Measurements from ENCODE around the gene KRT78. TPM values are rescaled to one million over a fixed set of nuclear protein-coding genes. Genes with fewer than 3 reads are reported as not detected.

Gene KRT78
- total and polyA plus RNA-seq, 8 donors: 0.73 to 98.0 (median 0.76) TPM; not detected in 5

DNA sequence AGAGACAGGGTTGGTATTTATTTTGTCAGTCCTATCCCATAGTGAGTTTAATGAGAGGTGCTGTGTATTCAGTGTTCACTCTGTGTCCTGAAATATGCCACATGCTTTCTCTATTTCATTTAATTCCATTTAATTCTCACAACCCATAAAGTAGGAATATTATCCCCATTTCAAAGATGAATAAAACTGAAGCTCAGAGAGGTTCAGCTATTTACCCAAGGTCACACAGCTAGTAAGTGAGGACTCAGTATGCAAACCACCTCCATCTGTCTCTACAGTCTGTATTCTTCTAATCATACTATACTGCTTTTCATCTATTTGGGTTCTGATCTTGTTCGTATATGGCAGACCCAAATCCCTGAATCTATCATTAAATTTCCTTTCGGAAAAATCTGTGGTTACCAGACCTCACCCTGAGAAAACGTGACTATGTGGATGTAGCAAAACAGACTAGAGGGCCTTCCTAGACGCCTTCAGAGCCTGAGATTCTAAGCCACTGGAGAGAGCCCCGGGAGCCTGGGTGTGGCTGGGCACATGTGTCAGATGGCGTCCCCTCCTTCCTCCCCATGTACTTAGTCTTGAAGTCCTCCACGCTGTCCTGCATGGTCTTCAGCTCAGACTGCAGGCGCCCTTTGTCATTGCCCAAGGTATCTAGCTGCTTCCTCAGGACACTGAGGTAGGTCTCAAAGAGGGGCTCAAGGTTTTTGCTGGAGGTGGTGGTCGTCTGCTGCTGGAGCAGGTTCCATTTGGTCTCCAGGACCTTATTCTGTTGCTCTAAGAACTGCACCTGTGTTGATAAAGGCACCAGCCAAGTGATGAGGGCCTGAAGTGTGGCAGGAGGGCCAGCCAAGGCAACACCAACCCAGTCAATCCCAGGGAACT lies 37.4 kb downstream of the KRT78 start:
- Histone ChIP-seq H3K36me3 (no peaks in the 10 kb centered on the region), H3K4me3 (no peak overlapping the region), H3K4me1 (peaks cover 0 to 12% (median 7%) of the 10 kb centered on the region in 4 donors), H3K27ac (no peak overlapping the region), H3K27me3 (peaks cover 0 to 10% (median 0%) of the 10 kb centered on the region in 3 donors), H3K9me3 (no peaks in the 10 kb centered on the region)
- no peak for DNase-seq
- TF ChIP-seq POLR2AphosphoS5 (IDR thresholded peaks at IDR 0.05) (no peak), POLR2A (IDR thresholded peaks at IDR 0.05) (no peak), CTCF (IDR thresholded peaks at IDR 0.05) (no peak), EP300 (IDR thresholded peaks at IDR 0.05) (no peak)
- WGBS, 5 donors: 86 to 92% (median 89%) methylated on average over 8 to 9 of the region's 9 CpGs
- intact Hi-C loops (cut with DNase I; ENCODE audit: low total_unique reads): no loop called here

GRCh38 chr12:52810554-52810953 lies 38.2 kb downstream of the KRT78 start:
- DNase-seq: no peak
- no peak overlapping the region for H3K4me3 ChIP-seq
- WGBS, 5 donors: 70 to 87% (median 76%) methylated on average over 5 of the region's 5 CpGs
- no peak overlapping the region for H3K27ac ChIP-seq
- intact Hi-C loops (cut with DNase I; ENCODE audit: low total_unique reads): no loop called here
- no peaks in the 10 kb centered on the region for H3K9me3 ChIP-seq
- TF ChIP-seq CTCF (IDR thresholded peaks at IDR 0.05): no peak
- TF ChIP-seq POLR2AphosphoS5 (IDR thresholded peaks at IDR 0.05): no peak
- no peak for TF ChIP-seq POLR2A (IDR thresholded peaks at IDR 0.05)
- H3K4me1 ChIP-seq: peaks cover 0 to 12% (median 7%) of the 10 kb centered on the region in 4 donors
- peaks cover 0 to 10% (median 0%) of the 10 kb centered on the region in 3 donors for H3K27me3 ChIP-seq
- H3K36me3 ChIP-seq: no peaks in the 10 kb centered on the region

- peaks cover 0 to 10% (median 0%) of the 10 kb centered on the region in 3 donors for H3K27me3 ChIP-seq
- TF ChIP-seq POLR2A (IDR thresholded peaks at IDR 0.05) (no peak), EP300 (IDR thresholded peaks at IDR 0.05) (no peak), POLR2AphosphoS5 (IDR thresholded peaks at IDR 0.05) (no peak), CTCF (IDR thresholded peaks at IDR 0.05) (no peak)
- H3K4me1 ChIP-seq: peaks cover 0 to 4% (median 2%) of the 10 kb centered on the region in 4 donors
- intact Hi-C loops (cut with DNase I; ENCODE audit: low total_unique reads): no loop called here
- WGBS, 5 donors: 77 to 88% (median 81%) methylated on average over 7 of the region's 7 CpGs
- H3K9me3 ChIP-seq: no peaks in the 10 kb centered on the region
- no peak for DNase-seq
- no peaks in the 10 kb centered on the region for H3K36me3 ChIP-seq
- H3K27ac ChIP-seq: no peak overlapping the region
- no peak overlapping the region for H3K4me3 ChIP-seq
Measured at GRCh38 chr12:52809166-52809565, 39.6 kb downstream of the KRT78 start.

DNA sequence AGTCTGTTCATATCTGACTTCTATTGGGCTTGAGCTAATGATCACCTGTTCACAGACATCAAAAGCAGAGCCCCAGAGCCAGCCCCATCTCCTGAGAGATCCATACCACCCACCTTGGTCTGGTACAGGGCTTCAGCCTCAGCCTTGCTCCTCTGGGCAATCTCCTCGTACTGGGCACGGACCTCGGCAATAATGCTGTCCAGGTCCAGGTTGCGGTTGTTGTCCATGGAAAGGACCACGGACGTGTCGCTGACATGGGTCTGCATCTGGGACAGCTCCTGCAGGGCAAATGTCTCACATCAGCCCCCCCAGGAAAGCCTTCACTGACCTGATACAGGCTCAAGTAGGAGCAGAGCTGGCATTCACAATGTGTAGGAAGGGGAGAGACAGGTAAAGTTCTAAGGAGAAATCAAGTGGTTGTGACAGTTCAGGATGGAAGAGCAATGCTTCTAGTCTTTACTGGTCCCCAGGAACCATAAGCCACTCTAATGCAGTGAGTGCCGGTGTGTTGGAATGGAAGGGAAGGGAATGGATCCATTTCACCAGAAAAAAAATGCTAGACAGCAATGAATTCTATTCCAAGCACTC lies 40.1 kb downstream of the KRT78 start:
- Histone ChIP-seq H3K27me3 (peaks cover 0 to 10% (median 0%) of the 10 kb centered on the region in 3 donors), H3K27ac (no peak overlapping the region), H3K36me3 (no peaks in the 10 kb centered on the region), H3K4me3 (no peak overlapping the region), H3K9me3 (no peaks in the 10 kb centered on the region), H3K4me1 (no peaks in the 10 kb centered on the region)
- intact Hi-C loops (cut with DNase I; ENCODE audit: low total_unique reads): no loop called here
- TF ChIP-seq EP300 (IDR thresholded peaks at IDR 0.05) (no peak), CTCF (IDR thresholded peaks at IDR 0.05) (no peak), POLR2A (IDR thresholded peaks at IDR 0.05) (no peak), POLR2AphosphoS5 (IDR thresholded peaks at IDR 0.05) (no peak)
- WGBS, 5 donors: 90 to 94% (median 92%) methylated on average over 8 of the region's 8 CpGs
- DNase-seq: no peak

Data from stomach (tissue), 9 donors.